ENCODE data around the gene CPM. TPM values are rescaled to one million over a fixed set of nuclear protein-coding genes. Genes with fewer than 3 reads are reported as not detected.
"Not testable (repeated sequence)": the region's sequence is repeated elsewhere in the genome, so short reads cannot be mapped to it uniquely, and the experiment has no call there.

The CPM gene
- total and polyA plus RNA-seq, 2 donors (not counting 3 experiments of a cell fraction or from before 2014, with no cell fraction given) = not detected

GRCh38 chr12:68803948-68804656 lies 128.9 kb downstream of the CPM start:
- Histone ChIP-seq H3K9me1 (replicated peaks; ENCODE audit: control insufficient read depth, extremely low read depth, insufficient read depth, low read length) (no peaks in the 10 kb centered on the region), H3K4me1 (ENCODE audit: control insufficient read depth, extremely low read depth, insufficient read depth, low read length) (peaks cover 3% of the 10 kb centered on the region), H3K27ac (ENCODE audit: insufficient read depth, low read depth, low read length) (no peak overlapping the region), H3K9me3 (replicated peaks; ENCODE audit: control insufficient read depth, insufficient read depth, low read length) (no peaks in the 10 kb centered on the region), H3K27me3 (ENCODE audit: control insufficient read depth in 2 of 2, insufficient read depth in 2 of 2, low read length in 2 of 2) (no peaks in the 10 kb centered on the region), H3K4me2 (ENCODE audit: insufficient read depth, low read length) (no peak overlapping the region), H3K36me3 (ENCODE audit: control insufficient read depth in 2 of 2, extremely low read depth in 1 of 2, insufficient read depth in 2 of 2, low read length in 2 of 2) (no peaks in the 10 kb centered on the region), H2AFZ (ENCODE audit: low read depth, low read length) (no peak overlapping the region), H3K9ac (replicated peaks; ENCODE audit: extremely low read depth, insufficient read depth, low read length) (no peak overlapping the region), H3K4me3 (replicated peaks in 1 of 3; ENCODE audit: insufficient read depth in 1 of 3, low read depth in 1 of 3, low read length in 3 of 3) (no peak overlapping the region), H3K79me2 (ENCODE audit: control insufficient read depth, insufficient read depth, low read length) (peaks cover 7% of the 10 kb centered on the region), H4K20me1 (replicated peaks; ENCODE audit: control insufficient read depth, extremely low read depth, insufficient read depth, low read length) (no peaks in the 10 kb centered on the region)
- TF ChIP-seq POLR2A (IDR thresholded peaks at IDR 0.05; ENCODE audit: low read depth, low read length) (no peak), MYC (IDR thresholded peaks at IDR 0.05; ENCODE audit: low read depth, low read length) (no peak), CTCF (IDR thresholded peaks at IDR 0.05; ENCODE audit: extremely low read depth in 1 of 2, insufficient read depth in 1 of 2, low read depth in 1 of 2, low read length in 2 of 2) (no peak), GATA2 (IDR thresholded peaks at IDR 0.05; ENCODE audit: insufficient read depth, insufficient read length, low read depth, low read length) (no peak), MAX (IDR thresholded peaks at IDR 0.05; ENCODE audit: insufficient read depth, insufficient read length) (no peak), JUN (IDR thresholded peaks at IDR 0.05; ENCODE audit: borderline replicate concordance, insufficient read depth, insufficient read length, low read depth) (no peak), FOS (IDR thresholded peaks at IDR 0.05; ENCODE audit: borderline replicate concordance, insufficient read depth, low read length) (no peak), POLR2AphosphoS5 (IDR thresholded peaks at IDR 0.05; ENCODE audit: insufficient read depth, low read depth, low read length) (no peak), EZH2 (IDR thresholded peaks at IDR 0.05; ENCODE audit: borderline replicate concordance, low read depth, low read length, severe bottlenecking) (no peak)
- dilution Hi-C loops (cut with MboI; ENCODE audit: extremely low pct_ligation_motif_present, low sequenced_read_pairs) (no loop called here), intact Hi-C loops (cut with micrococcal nuclease) (loop anchor here (10.0 kb wide), 1 partner anchor 579 kb away; the partner anchor contains the start of gene IL26)
- CTCF ChIA-PET = interaction anchor here (0.7 to 0.9 kb wide), 2 partner anchors 31 to 42 kb away, joined by 3 read pairs; no protein-coding TSS in a partner anchor
- POLR2A ChIA-PET = no interaction called here
- FAIRE-seq = no peak
- BruUV-seq (replicated peaks) = no TSS peak
- DNase-seq (ENCODE audit: low read depth, low spot score) = no peak

- intact Hi-C loops (cut with micrococcal nuclease) = loop anchor here (10.0 kb wide), 1 partner anchor 578 kb away; the partner anchor contains the start of gene IL26
- H2AFZ ChIP-seq (ENCODE audit: low read depth, low read length); FAIRE-seq; H3K36me3 ChIP-seq (ENCODE audit: control insufficient read depth in 2 of 2, extremely low read depth in 1 of 2, insufficient read depth in 2 of 2, low read length in 2 of 2); H4K20me1 ChIP-seq (replicated peaks; ENCODE audit: control insufficient read depth, extremely low read depth, insufficient read depth, low read length); H3K4me3 ChIP-seq (replicated peaks in 1 of 3; ENCODE audit: insufficient read depth in 1 of 3, low read depth in 1 of 3, low read length in 3 of 3); DNase-seq (ENCODE audit: low read depth, low spot score); dilution Hi-C loops (cut with MboI; ENCODE audit: extremely low pct_ligation_motif_present, low sequenced_read_pairs); POLR2A ChIA-PET; H3K27me3 ChIP-seq (ENCODE audit: control insufficient read depth in 2 of 2, insufficient read depth in 2 of 2, low read length in 2 of 2); BruUV-seq (replicated peaks); H3K4me2 ChIP-seq (ENCODE audit: insufficient read depth, low read length); H3K9me1 ChIP-seq (replicated peaks; ENCODE audit: control insufficient read depth, extremely low read depth, insufficient read depth, low read length); H3K9ac ChIP-seq (replicated peaks; ENCODE audit: extremely low read depth, insufficient read depth, low read length); H3K4me1 ChIP-seq (ENCODE audit: control insufficient read depth, extremely low read depth, insufficient read depth, low read length); H3K9me3 ChIP-seq (replicated peaks; ENCODE audit: control insufficient read depth, insufficient read depth, low read length); H3K27ac ChIP-seq (ENCODE audit: insufficient read depth, low read depth, low read length); H3K79me2 ChIP-seq (ENCODE audit: control insufficient read depth, insufficient read depth, low read length): not testable (repeated sequence)
- CTCF ChIA-PET = interaction anchor here (0.7 to 0.9 kb wide), 2 partner anchors 30 to 43 kb away, joined by 3 read pairs; no protein-coding TSS in a partner anchor
Measured at GRCh38 chr12:68802911-68803651, 129.9 kb downstream of the CPM start.
